K562 (cell line): ENCODE data around the gene HSF5. TPM values are rescaled to one million over a fixed set of nuclear protein-coding genes. Genes with fewer than 3 reads are reported as not detected.

Experiments
- BCL6 ChIP-seq: fragments of 250-450 bp; sonication (Bioruptor Pico); IDR thresholded peaks from 2 replicates; pipeline ENCODE4 v1.4.0; 2020
- CBFA2T2 ChIP-seq: fragments of 450-650 bp; conservative IDR thresholded peaks from 2 replicates; pipeline ENCODE4 v1.6.1; 2017; ENCODE audit warnings: mild to moderate bottlenecking
- CCNT2 ChIP-seq: IDR thresholded peaks from 2 replicates; pipeline ENCODE4 v1.6.1; 2011; ENCODE audit warnings: borderline replicate concordance, low read depth, mild to moderate bottlenecking, moderate library complexity, mixed read lengths, low read length; ENCODE audit not compliant: insufficient read length; ENCODE audit errors: extremely low read depth
- CXXC5 ChIP-seq: fragments of 250-450 bp; sonication (Bioruptor Pico); IDR thresholded peaks from 2 replicates; pipeline ENCODE4 v1.8.0; 2022; ENCODE audit warnings: inconsistent platforms, mild to moderate bottlenecking, moderate library complexity
- GATAD2A ChIP-seq: fragments of 450-650 bp; IDR thresholded peaks from 2 replicates; pipeline ENCODE4 v1.6.1; 2017
- GATAD2B ChIP-seq: fragments of 450-650 bp; IDR thresholded peaks from 2 replicates; pipeline ENCODE4 v1.6.1; 2017; ENCODE audit warnings: mild to moderate bottlenecking, borderline replicate concordance
- NFATC3 ChIP-seq: fragments of 450-650 bp; IDR thresholded peaks from 2 replicates; pipeline ENCODE4 v1.6.1; 2017; ENCODE audit warnings: mild to moderate bottlenecking
- NONO ChIP-seq, 2 experiments: fragments of 200-400 bp in 1 of 2; fragments of 450-650 bp in 1 of 2; formaldehyde crosslinking in 1 of 2; IDR thresholded peaks; 2 replicates each; pipeline ENCODE4 v1.6.1; 2017; ENCODE audit warnings: low read depth in 2 of 2, mild to moderate bottlenecking in 2 of 2, moderate library complexity in 2 of 2, low read length in 1 of 2
- NRF1 ChIP-seq, 2 experiments: fragments of 450-650 bp; IDR thresholded peaks in 1 of 2; conservative IDR thresholded peaks in 1 of 2; 2 replicates each; pipeline ENCODE4 v1.6.1; 2014; ENCODE audit warnings: mild to moderate bottlenecking in 2 of 2
- POLR3A ChIP-seq: IDR thresholded peaks from 2 replicates; pipeline ENCODE4 v1.6.1; 2011; ENCODE audit warnings: borderline replicate concordance, mild to moderate bottlenecking, moderate library complexity; ENCODE audit not compliant: insufficient read length, insufficient read depth; ENCODE audit errors: extremely low read depth
- RB1 ChIP-seq: fragments of 450-650 bp; IDR thresholded peaks from 2 replicates; pipeline ENCODE4 v1.6.1; 2017; ENCODE audit warnings: low read depth, mild to moderate bottlenecking
- SETDB1 ChIP-seq: IDR thresholded peaks from one replicate; pipeline ENCODE4 v1.6.1; 2012; ENCODE audit warnings: low read length, control low read depth, inconsistent platforms
- SIN3B ChIP-seq: fragments of 450-650 bp; IDR thresholded peaks from 2 replicates; pipeline ENCODE4 v1.6.1; 2017; ENCODE audit warnings: low read depth, mild to moderate bottlenecking, moderate library complexity
- SMAD4 ChIP-seq: fragments of 250-450 bp; sonication (Bioruptor Pico); conservative IDR thresholded peaks from 2 replicates; pipeline ENCODE4 v1.8.0; 2021; ENCODE audit warnings: inconsistent platforms, mild to moderate bottlenecking, moderate library complexity
- XRCC5 ChIP-seq: fragments of 200-400 bp; formaldehyde crosslinking; IDR thresholded peaks from 2 replicates; pipeline ENCODE4 v1.6.1; 2017; ENCODE audit warnings: low read depth, mild to moderate bottlenecking, low read length
- YBX1 ChIP-seq: fragments of 450-650 bp; IDR thresholded peaks from 2 replicates; pipeline ENCODE4 v1.7.1; 2016; ENCODE audit warnings: mild to moderate bottlenecking
- ZBTB7A ChIP-seq: IDR thresholded peaks from 2 replicates; pipeline ENCODE4 v1.6.1; 2011; ENCODE audit warnings: low read depth, mild to moderate bottlenecking, low read length, moderate library complexity, borderline replicate concordance; ENCODE audit not compliant: control insufficient read depth
- ZEB2 ChIP-seq: fragments of 450-650 bp; IDR thresholded peaks from 2 replicates; pipeline ENCODE4 v1.6.1; 2016
- ZNF12 ChIP-seq: sonication (generic); formaldehyde crosslinking; IDR thresholded peaks from 2 replicates; pipeline ENCODE4 v1.4.0; 2020; ENCODE audit warnings: mild to moderate bottlenecking, missing genetic modification reagents
- ZNF239 ChIP-seq: fragments of 250-450 bp; sonication (Bioruptor Pico); IDR thresholded peaks from 2 replicates; pipeline ENCODE4 v1.4.0; 2020; ENCODE audit warnings: mild to moderate bottlenecking
- polyA plus RNA-seq, 8 experiments: library from polyadenylated mRNA; depleted of rRNA in 4 of 8; stranded (reverse) in 5 of 8; unstranded in 3 of 8; fragments of >200 nt; fragmentation: Nextera tagmentation in 2 of 8; fragmentation: Illumina TruSeq in 1 of 8; extraction: Ambion mirVana in 2 of 8; extraction: Trizol in 1 of 8; gene quantifications; 2 replicates each; pipeline versions ENCODE4 v1.2.1 to v1.2.3, GENCODE V29; 2011 to 2014; ENCODE audit warnings: inconsistent platforms in 1 of 8, missing spikeins in 1 of 8
- total RNA-seq, 7 experiments: library from RNA; depleted of rRNA in 6 of 7; stranded (reverse); fragments of >200 nt in 6 of 7; fragmentation: Illumina TruSeq in 2 of 7; extraction: Trizol in 2 of 7; gene quantifications; 2 replicates each; pipeline versions ENCODE4 v1.2.1 to v1.2.3, GENCODE V29; 2011 to 2021; ENCODE audit warnings: low replicate concordance in 1 of 7
- TF ChIP-seq, protein P1 (sequence below), 2 experiments: IDR thresholded peaks in 1 of 2; conservative IDR thresholded peaks in 1 of 2; 2 replicates each; pipeline ENCODE4 v1.6.1; 2016; ENCODE audit warnings: low read depth in 2 of 2, mild to moderate bottlenecking in 1 of 2, missing compliant biosample characterization in 1 of 2, missing genetic modification characterization in 1 of 2, moderate library complexity in 1 of 2
- TF ChIP-seq, protein P2 (sequence below): fragments of 200-800 bp; sonication (Bioruptor generic); IDR thresholded peaks from 2 replicates; pipeline ENCODE4 v1.6.1; 2017; ENCODE audit warnings: missing genetic modification characterization, missing compliant biosample characterization
- TF ChIP-seq, protein P3 (sequence below): sonication (generic); formaldehyde crosslinking; IDR thresholded peaks from 2 replicates; pipeline ENCODE4 v1.8.0; 2022; ENCODE audit warnings: missing genetic modification reagents, mild to moderate bottlenecking, moderate library complexity, borderline replicate concordance

Gene HSF5
- total and polyA plus RNA-seq, 9 of the 15 experiments (the other 6 are each of a cell fraction or from before 2014, with no cell fraction given): 0.04 TPM; not detected in 8

DNA sequence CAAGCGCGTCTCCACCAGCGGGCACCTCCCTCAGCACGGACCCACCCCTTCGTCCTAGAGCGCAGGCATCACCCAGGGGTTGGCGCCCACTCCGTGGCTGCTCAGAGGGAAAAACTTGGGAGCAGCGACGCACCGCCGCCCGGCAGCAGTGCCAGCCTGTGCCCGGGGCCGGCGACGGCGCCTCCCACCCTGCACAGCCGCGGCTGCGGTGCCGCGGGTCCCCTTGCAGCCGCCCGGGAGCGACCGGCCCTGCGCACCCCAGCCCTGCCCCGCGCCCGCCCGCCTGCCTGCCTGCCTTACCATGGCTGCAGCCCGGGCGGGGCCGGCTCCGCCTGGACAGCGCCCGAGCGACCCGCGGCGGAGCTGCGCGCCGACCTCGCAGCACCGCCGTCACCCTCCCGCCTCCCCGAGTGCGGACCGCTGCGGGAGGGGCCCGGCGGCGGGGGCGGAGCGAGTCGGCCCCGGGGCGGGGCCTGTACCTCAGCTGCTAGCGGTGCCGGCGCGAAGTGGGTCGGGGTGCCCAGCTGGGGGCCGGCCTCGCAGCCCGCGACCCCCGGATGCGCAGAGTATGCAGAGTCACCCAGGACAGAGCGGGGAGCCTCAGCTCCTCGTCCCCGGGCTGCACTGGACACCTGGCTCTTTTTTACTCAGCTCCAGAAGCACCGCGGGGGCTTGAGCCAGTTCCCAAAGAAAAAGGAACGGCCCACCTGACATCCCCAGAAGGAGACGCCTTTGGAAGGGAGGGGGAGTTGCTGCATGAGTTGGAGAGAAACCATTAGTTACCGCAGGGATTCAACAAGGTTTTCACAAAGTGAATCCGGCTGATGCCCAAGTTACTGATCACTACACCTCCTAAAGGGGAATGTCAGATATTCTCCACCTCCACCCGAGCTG is 43.7 kb upstream of the HSF5 start (continued):
- TF ChIP-seq, protein P1, sequence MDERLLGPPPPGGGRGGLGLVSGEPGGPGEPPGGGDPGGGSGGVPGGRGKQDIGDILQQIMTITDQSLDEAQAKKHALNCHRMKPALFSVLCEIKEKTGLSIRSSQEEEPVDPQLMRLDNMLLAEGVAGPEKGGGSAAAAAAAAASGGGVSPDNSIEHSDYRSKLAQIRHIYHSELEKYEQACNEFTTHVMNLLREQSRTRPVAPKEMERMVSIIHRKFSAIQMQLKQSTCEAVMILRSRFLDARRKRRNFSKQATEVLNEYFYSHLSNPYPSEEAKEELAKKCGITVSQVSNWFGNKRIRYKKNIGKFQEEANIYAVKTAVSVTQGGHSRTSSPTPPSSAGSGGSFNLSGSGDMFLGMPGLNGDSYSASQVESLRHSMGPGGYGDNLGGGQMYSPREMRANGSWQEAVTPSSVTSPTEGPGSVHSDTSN (CRISPR knock-in tag; IDR thresholded peaks at IDR 0.05; ENCODE audit: low read depth): no peak
- TF ChIP-seq, protein P1 (tag; conservative IDR thresholded peaks at IDR 0.05; ENCODE audit: low read depth): no peak
- TF ChIP-seq GATAD2A (no peak), XRCC5 (no peak), NRF1 (conservative IDR thresholded peaks at IDR 0.05 in 1 of 2, IDR thresholded peaks at IDR 0.05 in 1 of 2) (peak in 1 of 2 experiments; percentile 51; a peak in 2 of 4 replicates), ZBTB7A (peak; percentile 67; the same call in 1 of the 2 replicates), RB1 (peak; percentile 78; the same call in 1 of the 2 replicates), ZNF12 (CRISPR knock-in tag) (no peak), POLR3A (no peak), NFATC3 (no peak), SMAD4 (CRISPR knock-in tag) (peak; percentile 53; the same call in 1 of the 2 replicates), CBFA2T2 (no peak), GATAD2B (0 out of 2 replicates have a peak, but pooled peaks have one; percentile 60), NONO (IDR thresholded peaks at IDR 0.05; ENCODE audit: low read depth in 2 of 2, low read length in 1 of 2) (0 out of 4 replicates have a peak, but pooled peaks of 1 of the 2 experiments have one; percentile 40), CCNT2 (peak; percentile 56), ZEB2 (no peak), ZNF239 (CRISPR knock-in tag) (no peak), YBX1 (no peak), SETDB1 (no peak), CXXC5 (CRISPR knock-in tag) (peak; percentile 82), BCL6 (CRISPR knock-in tag) (no peak), SIN3B (0 out of 2 replicates have a peak, but pooled peaks have one; percentile 23)
- TF ChIP-seq, protein P2, sequence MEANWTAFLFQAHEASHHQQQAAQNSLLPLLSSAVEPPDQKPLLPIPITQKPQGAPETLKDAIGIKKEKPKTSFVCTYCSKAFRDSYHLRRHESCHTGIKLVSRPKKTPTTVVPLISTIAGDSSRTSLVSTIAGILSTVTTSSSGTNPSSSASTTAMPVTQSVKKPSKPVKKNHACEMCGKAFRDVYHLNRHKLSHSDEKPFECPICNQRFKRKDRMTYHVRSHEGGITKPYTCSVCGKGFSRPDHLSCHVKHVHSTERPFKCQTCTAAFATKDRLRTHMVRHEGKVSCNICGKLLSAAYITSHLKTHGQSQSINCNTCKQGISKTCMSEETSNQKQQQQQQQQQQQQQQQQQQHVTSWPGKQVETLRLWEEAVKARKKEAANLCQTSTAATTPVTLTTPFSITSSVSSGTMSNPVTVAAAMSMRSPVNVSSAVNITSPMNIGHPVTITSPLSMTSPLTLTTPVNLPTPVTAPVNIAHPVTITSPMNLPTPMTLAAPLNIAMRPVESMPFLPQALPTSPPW (CRISPR knock-in tag): peak; percentile 75
- TF ChIP-seq, protein P3, sequence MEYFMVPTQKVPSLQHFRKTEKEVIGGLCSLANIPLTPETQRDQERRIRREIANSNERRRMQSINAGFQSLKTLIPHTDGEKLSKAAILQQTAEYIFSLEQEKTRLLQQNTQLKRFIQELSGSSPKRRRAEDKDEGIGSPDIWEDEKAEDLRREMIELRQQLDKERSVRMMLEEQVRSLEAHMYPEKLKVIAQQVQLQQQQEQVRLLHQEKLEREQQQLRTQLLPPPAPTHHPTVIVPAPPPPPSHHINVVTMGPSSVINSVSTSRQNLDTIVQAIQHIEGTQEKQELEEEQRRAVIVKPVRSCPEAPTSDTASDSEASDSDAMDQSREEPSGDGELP (CRISPR knock-in tag): peak; percentile 46; the same call in 1 of the 2 replicates
